HG02571 (cell line): Measurements from ENCODE around the gene SLC25A1.
"Not testable (repeated sequence)": the region's sequence is repeated elsewhere in the genome, so short reads cannot be mapped to it uniquely, and the experiment has no call there.

ENCODE experiments used
- ATAC-seq: cut with Tn5 transposase; IDR thresholded peaks from one replicate; pipeline ENCODE4 v1.9.1; 2021; ENCODE audit warnings: mild to moderate bottlenecking, moderate library complexity; ENCODE audit not compliant: unreplicated experiment

Gene SLC25A1

GRCh38 chr22:19169002-19169946 lies 9.3 kb downstream of the SLC25A1 start:
- ATAC-seq, result no peak

DNA sequence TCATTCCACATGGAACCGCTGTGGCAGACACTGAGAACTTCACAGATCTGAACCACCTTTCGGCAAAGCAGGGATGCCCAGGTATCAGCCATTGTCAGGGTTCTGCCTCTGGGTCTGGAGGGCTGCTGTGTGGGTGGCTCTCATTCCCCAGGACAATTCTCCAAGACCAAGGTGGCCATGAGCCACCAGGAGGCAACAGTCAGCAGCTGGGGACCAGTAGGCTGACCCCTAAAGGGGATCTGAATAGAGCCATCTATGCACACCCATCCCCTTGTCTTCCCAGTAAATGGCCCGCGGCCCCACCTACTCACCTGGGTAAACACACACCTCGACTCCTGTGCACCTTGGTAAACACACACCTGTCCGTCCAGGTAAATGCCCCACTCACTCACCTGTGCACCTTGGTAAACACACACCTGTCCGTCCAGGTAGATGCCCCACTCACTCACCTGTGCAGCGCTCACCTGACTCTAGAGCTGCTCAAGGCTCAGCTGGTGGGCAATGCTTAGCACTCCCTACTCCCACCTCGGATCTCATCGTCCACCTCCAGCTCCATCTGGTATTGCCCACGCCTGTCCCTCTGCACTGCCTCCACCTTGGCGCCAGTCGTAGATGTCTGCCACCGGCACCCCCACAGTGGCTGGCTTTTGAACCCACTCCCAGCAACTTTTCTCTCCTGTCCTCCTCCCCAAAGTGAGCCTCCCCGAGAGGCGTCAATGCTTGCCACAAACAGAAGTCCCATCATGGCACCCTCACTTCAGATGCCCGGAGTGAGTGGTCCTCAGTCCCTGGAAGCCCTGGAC lies 10.2 kb downstream of the SLC25A1 start:
- ATAC-seq, result no peak

DNA sequence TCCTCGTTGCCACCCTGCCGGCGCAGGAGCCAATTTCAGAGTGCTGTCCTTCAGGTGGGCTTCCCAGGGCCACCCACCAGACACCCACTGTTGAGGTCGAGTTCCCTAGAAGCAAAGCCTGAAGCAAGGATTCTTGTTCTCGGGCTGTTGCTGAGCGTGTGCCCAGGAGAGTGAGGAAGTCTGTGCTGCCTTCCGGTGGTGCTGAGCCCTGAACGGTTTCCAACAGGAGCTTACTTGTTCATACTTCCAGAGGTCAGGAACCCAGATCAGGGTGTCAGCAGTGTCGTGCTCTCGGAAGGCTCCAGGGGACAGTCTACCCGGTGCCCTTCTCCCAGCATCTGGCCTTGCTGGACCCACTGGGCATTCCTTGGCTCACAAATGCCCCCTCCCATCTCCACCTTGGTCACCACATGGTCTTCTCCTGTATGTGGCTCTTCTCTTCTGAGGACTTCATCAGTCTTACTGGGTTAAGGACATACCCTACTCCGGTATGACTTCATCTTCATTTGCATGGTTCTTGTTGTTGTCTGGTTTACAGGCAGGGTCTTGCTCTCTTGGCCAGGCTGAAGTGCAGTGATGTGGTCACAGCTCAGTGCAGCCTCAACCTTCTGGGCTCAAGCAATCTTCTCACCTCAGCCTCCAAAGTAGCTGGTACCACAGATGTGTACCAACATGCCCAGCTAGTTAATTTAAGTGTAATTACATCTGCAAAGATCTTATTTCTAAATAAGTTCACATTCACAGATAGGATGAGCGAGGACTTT lies 11.2 kb downstream of the SLC25A1 start:
- no peak for ATAC-seq

DNA sequence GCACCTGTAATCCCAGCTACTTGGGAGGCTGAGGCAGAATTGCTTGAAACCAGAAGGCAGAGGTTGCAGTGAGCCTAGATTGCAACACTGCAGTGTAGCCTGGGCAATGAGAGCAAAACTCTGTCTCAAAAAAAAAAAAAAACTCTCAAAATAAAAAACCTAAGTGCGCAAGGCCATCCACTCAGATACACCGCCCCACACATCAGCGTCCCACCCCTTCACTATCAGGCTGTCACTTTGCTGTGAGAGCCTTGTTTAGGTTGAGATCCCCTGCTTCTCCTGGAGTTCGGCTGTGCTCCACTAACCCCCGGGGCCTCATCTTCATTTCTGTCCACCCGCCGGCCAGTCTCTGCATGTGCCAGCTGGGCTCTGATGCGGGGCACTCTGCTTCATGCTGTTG lies 12.1 kb downstream of the SLC25A1 start:
- ATAC-seq, result no peak

DNA sequence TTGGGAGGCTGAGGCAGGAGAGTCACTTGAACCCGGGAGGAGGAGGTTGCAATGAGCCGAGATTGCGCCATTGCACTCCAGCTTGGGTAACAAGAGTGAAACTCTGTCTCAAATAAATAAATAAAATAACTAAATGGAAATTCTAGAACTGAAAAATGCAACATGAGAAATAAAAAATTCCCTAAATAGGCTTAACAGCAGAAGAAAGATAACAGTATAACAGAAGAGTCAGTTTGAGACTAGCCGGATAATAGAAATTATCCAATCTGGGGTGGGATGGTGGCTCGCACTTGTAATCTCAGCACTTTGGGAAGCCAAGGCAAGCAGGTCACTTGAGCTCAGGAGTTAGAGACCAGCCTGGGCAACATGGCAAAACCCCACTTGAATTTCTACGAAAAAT lies 14.1 kb downstream of the SLC25A1 start:
- no peak for ATAC-seq

GRCh38 chr22:19158649-19159048 lies 19.9 kb downstream of the SLC25A1 start:
- ATAC-seq, result not testable (repeated sequence)

- not testable (repeated sequence) for ATAC-seq
Observed at GRCh38 chr22:19156109-19156508, 22.4 kb downstream of the SLC25A1 start.

- ATAC-seq, result no peak
Observed at GRCh38 chr22:19152942-19153883, 25.3 kb downstream of the SLC25A1 start.

GRCh38 chr22:19151329-19152191 lies 27.0 kb downstream of the SLC25A1 start:
- no peak for ATAC-seq

DNA sequence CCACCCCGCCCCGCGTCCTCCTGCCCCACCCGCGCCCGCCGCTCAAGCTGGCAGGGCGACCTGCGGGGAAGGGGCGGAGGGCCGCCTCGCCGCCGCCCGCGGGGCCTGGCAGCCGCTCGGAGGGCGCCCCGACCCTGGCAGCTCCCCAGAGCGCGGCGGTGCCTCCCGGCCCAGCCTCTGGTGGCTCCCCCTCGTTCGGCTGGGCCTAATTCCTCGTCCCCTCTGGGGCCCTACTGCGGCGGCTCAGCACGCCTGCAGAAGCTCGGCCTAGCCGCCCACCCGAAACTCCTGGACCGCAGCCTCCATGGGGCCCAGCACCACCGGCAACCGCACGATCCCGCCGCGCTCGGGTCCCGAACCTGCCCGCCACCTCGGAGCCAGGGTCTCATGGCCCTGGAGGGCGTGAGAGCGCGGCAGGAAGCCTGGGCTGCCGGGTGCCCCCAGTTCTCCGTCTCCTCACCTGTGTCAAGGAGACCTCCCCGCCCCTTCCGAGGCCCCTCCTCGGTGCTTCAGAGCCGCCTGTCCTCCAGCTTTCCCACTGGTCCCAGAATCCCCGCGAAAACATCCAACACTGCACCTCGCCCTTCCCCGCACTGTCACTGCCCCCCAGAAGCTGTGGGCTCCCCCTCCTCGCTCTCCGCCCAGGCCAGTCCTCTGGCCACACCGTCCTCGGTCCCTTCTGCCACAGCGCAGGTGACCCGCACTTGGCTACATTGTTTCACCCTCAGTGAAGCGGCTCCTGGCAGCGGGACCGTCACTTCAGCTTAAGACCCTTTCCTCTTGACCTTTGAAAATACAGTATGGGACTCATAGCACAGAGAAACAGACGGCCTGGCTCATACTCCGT lies 27.8 kb downstream of the SLC25A1 start:
- no peak for ATAC-seq

DNA sequence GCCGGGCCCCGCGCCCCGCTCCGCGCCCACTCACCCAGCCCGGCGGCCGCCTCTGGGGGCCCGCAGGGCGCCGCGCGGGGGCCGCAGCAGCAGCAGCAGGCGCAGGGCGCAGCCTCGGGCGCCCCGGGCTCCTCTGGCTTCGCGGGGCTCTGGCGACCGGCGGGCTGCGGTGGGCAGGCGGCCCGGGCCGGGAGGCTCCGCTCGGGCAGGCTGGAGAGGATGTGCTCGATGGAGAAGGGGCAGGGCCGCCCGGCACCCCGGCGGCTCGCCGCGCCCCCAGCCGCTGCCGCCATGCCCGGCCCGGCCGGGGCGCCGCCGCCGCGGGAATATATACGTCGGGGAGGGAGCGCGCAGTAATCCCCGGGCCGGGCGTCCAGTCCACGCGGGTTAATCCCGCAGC lies 28.5 kb downstream of the SLC25A1 start, which contains the start of gene GSC2:
Gene GSC2 (minus strand): TSS at position 302 of the 400 bp plus-strand sequence. CDS start 9 bp downstream, at position 293.
- no peak for ATAC-seq

- no peak for ATAC-seq
Observed at GRCh38 chr22:19149047-19149883, 29.3 kb downstream of the SLC25A1 start.

GRCh38 chr22:19148417-19149046 lies 30.0 kb downstream of the SLC25A1 start:
- ATAC-seq, result no peak

GRCh38 chr22:19147195-19147780 lies 31.2 kb downstream of the SLC25A1 start:
- ATAC-seq, result no peak

DNA sequence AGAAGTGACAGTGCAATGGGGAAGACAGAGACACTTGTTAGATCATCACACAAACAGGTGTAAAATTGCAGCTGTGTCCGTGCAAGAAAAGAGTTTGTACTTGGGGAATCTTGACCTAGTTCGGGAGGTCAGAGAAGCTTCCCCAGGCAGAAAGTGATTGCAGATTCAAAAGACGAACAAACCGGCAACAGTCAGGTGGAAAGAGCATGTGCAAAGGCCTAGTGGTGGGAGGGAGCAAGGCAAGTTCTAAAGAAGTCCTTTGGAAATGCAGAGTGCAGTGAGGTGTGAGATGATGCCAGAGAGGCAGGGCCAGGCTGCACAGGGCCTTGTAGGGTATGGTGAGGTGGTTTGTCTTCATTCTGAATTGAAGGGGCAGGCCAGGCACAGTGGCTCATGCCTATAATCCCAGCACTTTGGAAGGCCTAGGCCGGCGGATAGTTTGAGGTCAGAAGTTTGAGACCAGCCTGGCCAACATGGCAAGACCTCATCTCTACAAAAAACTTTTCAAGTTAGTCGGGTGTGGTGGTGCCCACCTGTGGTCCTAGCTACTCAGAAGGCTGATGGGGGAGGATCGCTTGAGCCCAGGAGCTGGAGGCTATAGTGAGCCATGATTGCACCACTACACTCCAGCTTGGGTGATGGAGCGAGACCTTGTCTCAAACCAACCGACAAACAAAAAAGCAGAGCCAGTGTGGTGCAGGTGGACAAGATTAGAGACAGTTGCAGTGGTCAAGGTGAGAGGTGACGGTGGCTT lies 32.1 kb downstream of the SLC25A1 start:
- ATAC-seq, result no peak
